Endodermal cell (in vitro differentiated cells): ENCODE results near the gene QSOX1. TPM values are rescaled to one million over a fixed set of nuclear protein-coding genes. Genes with fewer than 3 reads are reported as not detected.

ENCODE experiments used
- DNase-seq: peaks from one replicate; pipeline ENCODE4 v3.0.0-alpha.2; 2017
- H3K27ac ChIP-seq: 2 replicates; pipeline ENCODE4 v1.5.1; 2013; ENCODE audit warnings: mild to moderate bottlenecking, low read depth, low read length, moderate library complexity
- H3K27me3 ChIP-seq: 2 replicates; pipeline ENCODE4 v1.6.1; 2013; ENCODE audit warnings: mild to moderate bottlenecking, low read length, moderate library complexity; ENCODE audit not compliant: insufficient read depth, control insufficient read depth, poor library complexity, severe bottlenecking
- H3K36me3 ChIP-seq: 2 replicates; pipeline ENCODE4 v1.7.0; 2013; ENCODE audit warnings: mild to moderate bottlenecking, low read length, moderate library complexity; ENCODE audit not compliant: control insufficient read depth, insufficient read depth
- H3K4me1 ChIP-seq: one replicate; pipeline ENCODE4 v1.7.0; 2013; ENCODE audit warnings: low read length; ENCODE audit not compliant: control insufficient read depth, insufficient read depth
- H3K4me3 ChIP-seq: 2 replicates; pipeline ENCODE4 v1.5.1; 2013; ENCODE audit warnings: mild to moderate bottlenecking, low read length, moderate library complexity
- H3K9ac ChIP-seq: 2 replicates; pipeline ENCODE4 v1.6.1; 2013; ENCODE audit warnings: mild to moderate bottlenecking, low read length, moderate library complexity; ENCODE audit not compliant: poor library complexity, severe bottlenecking; ENCODE audit errors: extremely low read depth
- H3K9me3 ChIP-seq: 2 replicates; pipeline ENCODE4 v1.6.1; 2013; ENCODE audit warnings: mild to moderate bottlenecking, low read length, moderate library complexity; ENCODE audit not compliant: control insufficient read depth
- H3K27ac Mint-ChIP-seq: 2 replicates; pipeline ENCODE4 v1.8.0; 2020; ENCODE audit warnings: mixed read lengths
- H3K27me3 Mint-ChIP-seq: 2 replicates; pipeline ENCODE4 v1.8.0; 2021; ENCODE audit warnings: mild to moderate bottlenecking, mixed read lengths; ENCODE audit not compliant: insufficient read depth
- H3K36me3 Mint-ChIP-seq: 2 replicates; pipeline ENCODE4 v1.8.0; 2020; ENCODE audit warnings: low read depth, mixed read lengths
- H3K4me1 Mint-ChIP-seq: 2 replicates; pipeline ENCODE4 v1.8.0; 2020; ENCODE audit warnings: mixed read lengths
- H3K4me3 Mint-ChIP-seq: 2 replicates; pipeline ENCODE4 v1.8.0; 2020; ENCODE audit warnings: mild to moderate bottlenecking, moderate library complexity, mixed read lengths
- H3K9me3 Mint-ChIP-seq: 2 replicates; pipeline ENCODE4 v1.8.0; 2020; ENCODE audit warnings: mild to moderate bottlenecking, mixed read lengths
- CTCF ChIP-seq: fragments of 200-600 bp; sonication (generic); conservative IDR thresholded peaks from 2 replicates; pipeline ENCODE4 v1.5.0; 2021; ENCODE audit warnings: antibody characterized with exemption, mild to moderate bottlenecking
- WGBS, 2 experiments: methylation state at CpG; one replicate each; pipeline versions ENCODE4 v1.1.5 to v1.1.7; 2013; ENCODE audit warnings: missing lambda C conversion rate in 2 of 2, mixed read lengths in 1 of 2; ENCODE audit not compliant: insufficient coverage in 1 of 2, insufficient read length in 1 of 2; 5-methylcytosine and 5-hydroxymethylcytosine counted together
- total RNA-seq, 2 donors: library from RNA; stranded (reverse); fragmentation: NEBNext Ultra II Directional in 1 of 2; extraction: Animal tissue kit (Norgen Biotek cat#: 25700) in 1 of 2; gene quantifications; 2 replicates in 1 of 2; 3 replicates in 1 of 2; pipeline ENCODE4 v1.2.1, GENCODE V29; 2021

Gene QSOX1
- total RNA-seq, 2 donors from 2014 or later, result 77.9 to 116 TPM

- no peak for TF ChIP-seq CTCF
- Mint-ChIP-seq H3K4me3 (peak overlapping the region; percentile 23), H3K36me3 (no peaks in the 10 kb centered on the region), H3K27me3 (peaks cover 27% of the 10 kb centered on the region), H3K9me3 (no peaks in the 10 kb centered on the region), H3K27ac (no peak overlapping the region), H3K4me1 (peaks cover 52% of the 10 kb centered on the region)
- no peak overlapping the region for H3K9ac ChIP-seq
- peaks cover 30% of the 10 kb centered on the region for H3K4me1 ChIP-seq
- no peak overlapping the region for H3K27ac ChIP-seq
- DNase-seq, result no peak
- no peaks in the 10 kb centered on the region for H3K9me3 ChIP-seq
- H3K36me3 ChIP-seq, result no peaks in the 10 kb centered on the region
- peak overlapping the region; percentile 85 for H3K4me3 ChIP-seq
- 75 to 87% methylated on average over 1 to 4 of the region's 4 CpGs for whole genome bisulfite sequencing, 2 experiments
- H3K27me3 ChIP-seq, result peaks cover 17% of the 10 kb centered on the region
These were observed 2.4 kb downstream of the QSOX1 start for GRCh38 chr1:180157108-180157507.

GRCh38 chr1:180157576-180158057 lies 2.9 kb downstream of the QSOX1 start:
- H3K27me3 ChIP-seq, result peaks cover 15% of the 10 kb centered on the region
- Mint-ChIP-seq H3K4me3 (peak overlapping the region; percentile 23), H3K27me3 (peaks cover 22% of the 10 kb centered on the region), H3K27ac (no peak overlapping the region), H3K4me1 (peaks cover 52% of the 10 kb centered on the region), H3K9me3 (no peaks in the 10 kb centered on the region), H3K36me3 (no peaks in the 10 kb centered on the region)
- H3K36me3 ChIP-seq, result no peaks in the 10 kb centered on the region
- H3K9me3 ChIP-seq, result no peaks in the 10 kb centered on the region
- H3K9ac ChIP-seq, result no peak overlapping the region
- H3K4me1 ChIP-seq, result peaks cover 30% of the 10 kb centered on the region
- DNase-seq, result no peak
- H3K4me3 ChIP-seq, result peak overlapping the region; percentile 68
- H3K27ac ChIP-seq, result no peak overlapping the region
- WGBS, 2 experiments, result 82 to 83% methylated on average over 1 to 3 of the region's 3 CpGs
- no peak for TF ChIP-seq CTCF

- H3K4me3 ChIP-seq, result peak overlapping the region; percentile 68
- Mint-ChIP-seq H3K36me3 (no peaks in the 10 kb centered on the region), H3K27me3 (peaks cover 14% of the 10 kb centered on the region), H3K4me1 (peaks cover 52% of the 10 kb centered on the region), H3K4me3 (no peak overlapping the region), H3K9me3 (no peaks in the 10 kb centered on the region), H3K27ac (no peak overlapping the region)
- TF ChIP-seq CTCF, result no peak
- no peaks in the 10 kb centered on the region for H3K9me3 ChIP-seq
- no peak overlapping the region for H3K27ac ChIP-seq
- H3K36me3 ChIP-seq, result no peaks in the 10 kb centered on the region
- WGBS, 2 experiments, result 90% methylated on average over 11 to 16 of the region's 16 CpGs
- no peak overlapping the region for H3K9ac ChIP-seq
- peaks cover 7% of the 10 kb centered on the region for H3K27me3 ChIP-seq
- peaks cover 30% of the 10 kb centered on the region for H3K4me1 ChIP-seq
- DNase-seq, result no peak
These were observed 3.8 kb downstream of the QSOX1 start for GRCh38 chr1:180158149-180159147.
